Measurements from ENCODE around the gene SUGP1.

- no peak for TF ChIP-seq POLR2A (IDR thresholded peaks at IDR 0.05)
- no peak for TF ChIP-seq CTCF (IDR thresholded peaks at IDR 0.05)
Observed at GRCh38 chr19:19334063-19334988, 14.0 kb upstream of the SUGP1 start.

All from body of pancreas (tissue), 4 donors.